ENCODE data around the gene KIF16B. TPM values are rescaled to one million over a fixed set of nuclear protein-coding genes. Genes with fewer than 3 reads are reported as not detected.

The KIF16B gene
- total and polyA plus RNA-seq, 9 of the 15 experiments (the other 6 are each of a cell fraction or from before 2014, with no cell fraction given), result 1.00 to 10.6 (median 8.5) TPM

DNA sequence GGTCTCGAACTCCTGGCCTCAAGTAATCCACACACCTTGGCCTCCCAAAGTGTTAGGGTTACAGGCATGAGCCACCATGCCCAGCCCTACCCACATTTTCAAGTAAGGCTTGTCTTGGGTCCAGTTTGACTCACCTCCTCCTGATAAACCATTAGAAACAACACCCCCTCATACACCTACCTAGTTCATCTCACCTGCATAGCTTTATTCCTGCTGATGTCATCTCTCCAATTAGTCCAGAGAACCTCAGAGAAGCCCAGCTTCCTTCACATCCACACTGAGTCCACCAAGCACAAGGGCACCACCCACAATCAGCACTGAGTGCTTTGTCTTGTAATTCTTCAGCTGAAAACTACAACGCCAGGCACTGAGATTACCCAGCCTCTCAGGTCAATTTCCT lies 35.3 kb downstream of the KIF16B start:
- 100% methylated on average over 1 of the region's 2 CpGs for WGBS (ENCODE audit: insufficient coverage, low coverage, missing lambda C conversion rate)
- in situ Hi-C loops (cut with MboI) (no loop called here), intact Hi-C loops (cut with micrococcal nuclease) (no loop called here)
- ChIA-PET POLR2A (no interaction called here), CTCF (ENCODE audit: low intra/inter-chr PET ratio) (no interaction called here)
- Histone ChIP-seq H3K9ac (ENCODE audit: insufficient read depth in 1 of 2, low read depth in 2 of 2, low read length in 2 of 2) (no peak overlapping the region), H3K4me1 (replicated peaks in 1 of 2; ENCODE audit: control insufficient read depth in 2 of 2, insufficient read depth in 2 of 2, low read length in 2 of 2) (no peaks in the 10 kb centered on the region), H4K20me1 (replicated peaks; ENCODE audit: control insufficient read depth, insufficient read depth, low read length) (no peaks in the 10 kb centered on the region), H2AFZ (ENCODE audit: low read depth, low read length) (no peak overlapping the region), H3K9me1 (ENCODE audit: control insufficient read depth, insufficient read depth, low read length) (no peaks in the 10 kb centered on the region), H3K27me3 (ENCODE audit: control insufficient read depth in 2 of 2, insufficient read depth in 2 of 2, low read length in 2 of 2) (no peaks in the 10 kb centered on the region), H3K79me2 (ENCODE audit: control insufficient read depth, insufficient read depth, low read length) (no peaks in the 10 kb centered on the region), H3K9me3 (replicated peaks; ENCODE audit: control insufficient read depth, insufficient read depth, low read depth, low read length) (no peaks in the 10 kb centered on the region), H3K4me3 (no peak overlapping the region), H3K4me2 (ENCODE audit: insufficient read depth, low read length) (no peak overlapping the region), H3K36me3 (ENCODE audit: control insufficient read depth, insufficient read depth, low read length) (no peaks in the 10 kb centered on the region), H3K27ac (ENCODE audit: extremely low read depth, low read depth, low read length) (no peak overlapping the region; the same call in 2 of the 3 replicates)
- ATAC-seq, result no peak
- no peak for FAIRE-seq
- no peak for TF ChIP-seq ETV6 (IDR thresholded peaks at IDR 0.05; ENCODE audit: borderline replicate concordance in 1 of 2, low read depth in 2 of 2, low read length in 1 of 2)
- no peak for TF ChIP-seq ETV6 (CRISPR knock-in tag; IDR thresholded peaks at IDR 0.05; ENCODE audit: borderline replicate concordance)
- no peak for TF ChIP-seq RFX1 (IDR thresholded peaks at IDR 0.05)
- TF ChIP-seq, protein P1, sequence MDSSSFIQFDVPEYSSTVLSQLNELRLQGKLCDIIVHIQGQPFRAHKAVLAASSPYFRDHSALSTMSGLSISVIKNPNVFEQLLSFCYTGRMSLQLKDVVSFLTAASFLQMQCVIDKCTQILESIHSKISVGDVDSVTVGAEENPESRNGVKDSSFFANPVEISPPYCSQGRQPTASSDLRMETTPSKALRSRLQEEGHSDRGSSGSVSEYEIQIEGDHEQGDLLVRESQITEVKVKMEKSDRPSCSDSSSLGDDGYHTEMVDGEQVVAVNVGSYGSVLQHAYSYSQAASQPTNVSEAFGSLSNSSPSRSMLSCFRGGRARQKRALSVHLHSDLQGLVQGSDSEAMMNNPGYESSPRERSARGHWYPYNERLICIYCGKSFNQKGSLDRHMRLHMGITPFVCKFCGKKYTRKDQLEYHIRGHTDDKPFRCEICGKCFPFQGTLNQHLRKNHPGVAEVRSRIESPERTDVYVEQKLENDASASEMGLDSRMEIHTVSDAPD (CRISPR knock-in tag; IDR thresholded peaks at IDR 0.05), result no peak
- TF ChIP-seq ZNF232 (CRISPR knock-in tag; IDR thresholded peaks at IDR 0.05), result no peak
- no TSS peak for BruUV-seq (replicated peaks)
- no peak for DNase-seq (ENCODE audit: extremely low read depth in 1 of 4, low spot score in 3 of 4)
